Heart left ventricle (tissue), 16 donors: Measurements from ENCODE around the gene CCDC196. TPM values are rescaled to one million over a fixed set of nuclear protein-coding genes. Genes with fewer than 3 reads are reported as not detected.
"Not testable (repeated sequence)": the region's sequence is repeated elsewhere in the genome, so short reads cannot be mapped to it uniquely, and the experiment has no call there.

Source experiments
- ATAC-seq, 4 donors: fragments of 200-7000 bp; cut with Tn5 transposase; one replicate each; pipeline ENCODE4 v1.9.1; 2020 to 2022; ENCODE audit warnings: moderate library complexity in 4 of 4, mild to moderate bottlenecking in 3 of 4, moderate number of reproducible peaks in 1 of 4
- DNase-seq, 5 donors: peaks; one replicate each; pipeline ENCODE4 v3.0.0-alpha.2; 2020
- H3K27ac ChIP-seq, 12 donors: fragments of 200-600 bp; sonication (generic) in 4 of 12; one replicate each; pipeline versions ENCODE4 v1.5.0 to v1.8.0; 2016 to 2022; ENCODE audit warnings: mild to moderate bottlenecking in 2 of 12
- H3K27me3 ChIP-seq, 9 donors: fragments of 200-600 bp; sonication (generic) in 2 of 9; one replicate each; pipeline versions ENCODE4 v1.5.1 to v1.8.0; 2016 to 2022; ENCODE audit warnings: mild to moderate bottlenecking in 3 of 9
- H3K36me3 ChIP-seq, 9 donors: fragments of 200-600 bp; sonication (generic) in 2 of 9; one replicate each; pipeline versions ENCODE4 v1.5.0 to v1.8.0; 2018 to 2022; ENCODE audit warnings: mild to moderate bottlenecking in 2 of 9
- H3K4me1 ChIP-seq, 12 donors: fragments of 200-600 bp; sonication (generic) in 4 of 12; one replicate each; pipeline versions ENCODE4 v1.5.0 to v1.8.0; 2016 to 2022; ENCODE audit warnings: mild to moderate bottlenecking in 3 of 12
- H3K4me3 ChIP-seq, 12 donors: fragments of 200-600 bp; sonication (generic) in 4 of 12; one replicate each; pipeline versions ENCODE4 v1.5.0 to v1.8.0; 2017 to 2022; ENCODE audit warnings: mild to moderate bottlenecking in 9 of 12, moderate library complexity in 4 of 12
- H3K9me3 ChIP-seq, 12 donors: fragments of 200-600 bp; sonication (generic) in 4 of 12; one replicate each; pipeline versions ENCODE4 v1.5.0 to v1.8.0; 2016 to 2022; ENCODE audit warnings: mild to moderate bottlenecking in 1 of 12
- CTCF ChIP-seq, 12 donors: fragments of 200-600 bp; sonication (generic) in 4 of 12; IDR thresholded peaks; one replicate each; pipeline versions ENCODE4 v1.5.0 to v1.8.0; 2018 to 2022; ENCODE audit warnings: antibody characterized with exemption in 12 of 12, mild to moderate bottlenecking in 5 of 12
- POLR2A ChIP-seq, 2 donors: fragments of 450-650 bp; IDR thresholded peaks; one replicate each; pipeline ENCODE4 v1.6.1; 2017; ENCODE audit warnings: antibody characterized with exemption in 2 of 2, mild to moderate bottlenecking in 2 of 2, moderate library complexity in 2 of 2
- WGBS, 4 donors: extraction: QIAGEN DNeasy Blood & Tissue Kit in 2 of 4; methylation state at CpG; one replicate each; pipeline versions ENCODE4 v1.1.5 to v1.1.7; 2013 to 2018; 5-methylcytosine and 5-hydroxymethylcytosine counted together
- intact Hi-C, 10 donors: fragments of 100-400 bp; cut with DNase I; formaldehyde crosslinking; loops; one replicate each; pipeline versions ENCODE4 v1.11.1 to v1.14.2; 2022
- polyA plus RNA-seq, 2 donors: library from polyadenylated mRNA; stranded (reverse); fragments of 200-250 nt; gene quantifications; one replicate each; pipeline ENCODE4 v1.2.3, GENCODE V29; 2013
- total RNA-seq, 9 donors: library from RNA; depleted of rRNA in 2 of 9; stranded (reverse); fragments of >200 nt in 2 of 9; fragmentation: NEBNext Ultra II Directional in 3 of 9; extraction: Animal tissue kit (Norgen Biotek cat#: 25700) in 3 of 9; gene quantifications; one replicate each; pipeline versions ENCODE4 v1.1.0 to v1.2.4, GENCODE V29; 2016 to 2023
- donor health status: ischemic (EF 13 %, LVEDD 7.1; RV severe dilation, severe dysfunction).
- donor health status: healthy with polysubstance abuse.
- donor health status: DM: no; HTN: yes; CAD: no.
- donor health status: DM: no; HTN: no; CAD: no.
- donor health status: ischemic (EF 25% LVEDD 6.9; RV normal size, moderate dysfunction).
- donor health status: ischemic (EF 25% LVEDD 5.7; RV mildly dilated, moderate dysfunction).
- donor health status: healthy.
- donor health status: DM: yes; HTN: yes; CAD: no.
- donor health status: ischemic (EF 35%, LVEDD 5.7; RV mildly dilated, moderate dysfunction).
- donor health status: nonischemic (EF 11% LVEDD 7.7; RV severe dilation, severe dysfunction).
- donor health status: DM: yes; HTN: yes; CAD: no.
- donor health status: PGD.
- donor health status: ischemic (EF 29% LVEDD 5.4; RV normal size, mild dysfunction).
- donor health status: nonischemic (EF 23%, LVEDD 6.1; RV moderate dilation, normal function).

The CCDC196 gene
- total and polyA plus RNA-seq, 11 donors, result not detected

DNA sequence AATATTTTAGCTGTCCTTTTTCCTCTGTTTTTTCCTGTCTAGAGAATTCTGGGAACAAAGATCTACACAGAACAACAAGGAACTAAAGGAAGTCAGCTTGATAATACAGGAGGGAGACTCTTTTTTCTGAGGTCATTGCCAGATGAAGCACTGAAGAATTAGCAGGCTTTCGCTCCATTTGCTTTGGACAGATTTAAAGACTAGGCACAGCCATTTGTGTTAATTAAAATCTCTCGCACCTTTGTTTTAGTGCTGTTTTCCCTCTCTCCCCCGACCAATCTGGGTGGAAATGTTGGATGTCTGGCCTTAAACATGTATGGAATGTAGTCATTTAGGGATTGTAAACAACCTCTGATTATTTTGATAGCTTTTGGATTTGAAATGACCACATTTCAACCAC is 12.1 kb downstream of the CCDC196 start:
- 53 to 70% (median 68%) methylated on average over 3 of the region's 3 CpGs for WGBS, 4 donors
- Histone ChIP-seq H3K4me1 (peaks cover 0 to 14% (median 1%) of the 10 kb centered on the region in 12 donors), H3K27me3 (no peaks in the 10 kb centered on the region), H3K4me3 (no peak overlapping the region), H3K36me3 (no peaks in the 10 kb centered on the region), H3K9me3 (no peaks in the 10 kb centered on the region), H3K27ac (no peak overlapping the region)
- no peak for DNase-seq
- intact Hi-C loops, result loop anchor here in 8 of 10 donors (5.0 to 10.0 kb wide), 10 partner anchors 66 to 636 kb away; no protein-coding TSS in a partner anchor
- TF ChIP-seq CTCF (IDR thresholded peaks at IDR 0.05) (no peak), POLR2A (IDR thresholded peaks at IDR 0.05) (no peak)
- ATAC-seq, result no peak

- ATAC-seq, result no peak
- peak overlapping the region in 2 of 12 donors; percentile 2 to 32 for H3K27ac ChIP-seq
- 59 to 78% (median 69%) methylated on average over 4 of the region's 4 CpGs for WGBS, 4 donors
- intact Hi-C loops, result loop anchor here in 3 of 10 donors (5.0 to 10.0 kb wide), 2 partner anchors 121 to 243 kb away; no protein-coding TSS in a partner anchor
- TF ChIP-seq CTCF (IDR thresholded peaks at IDR 0.05) (no peak), POLR2A (IDR thresholded peaks at IDR 0.05) (no peak)
- peaks cover 0 to 7% (median 2%) of the 10 kb centered on the region in 12 donors for H3K4me1 ChIP-seq
- no peaks in the 10 kb centered on the region for H3K27me3 ChIP-seq
- no peaks in the 10 kb centered on the region for H3K9me3 ChIP-seq
- H3K36me3 ChIP-seq, result no peaks in the 10 kb centered on the region
- no peak overlapping the region for H3K4me3 ChIP-seq
- DNase-seq, result no peak
Measured at GRCh38 chr14:66501592-66501991, 15.4 kb downstream of the CCDC196 start.

- Histone ChIP-seq H3K4me1 (peaks cover 0 to 14% (median 6%) of the 10 kb centered on the region in 12 donors), H3K27ac (peak overlapping the region in 8 of 12 donors; percentile 28 to 63 (median 49))
- intact Hi-C loops, result loop anchor here in 3 of 10 donors (5.0 to 10.0 kb wide), 2 partner anchors 119 to 242 kb away; no protein-coding TSS in a partner anchor
- not testable (repeated sequence) for DNase-seq, ATAC-seq, H3K36me3 ChIP-seq, H3K27me3 ChIP-seq, H3K9me3 ChIP-seq, H3K4me3 ChIP-seq
- 87 to 95% (median 94%) methylated on average over 5 of the region's 5 CpGs for WGBS, 4 donors
Measured at GRCh38 chr14:66502836-66503235, 16.7 kb downstream of the CCDC196 start.

- no peak for ATAC-seq
- H3K9me3 ChIP-seq, result no peaks in the 10 kb centered on the region
- intact Hi-C loops, result loop anchor here in 3 of 10 donors (5.0 to 10.0 kb wide), 2 partner anchors 119 to 241 kb away; no protein-coding TSS in a partner anchor
- peak overlapping the region in 9 of 12 donors; percentile 28 to 63 (median 47) for H3K27ac ChIP-seq
- no peaks in the 10 kb centered on the region for H3K27me3 ChIP-seq
- no peak overlapping the region for H3K4me3 ChIP-seq
- H3K36me3 ChIP-seq, result no peaks in the 10 kb centered on the region
- WGBS, 4 donors, result 40 to 56% (median 54%) methylated on average over 1 of the region's 1 CpG
- peaks cover 0 to 14% (median 6%) of the 10 kb centered on the region in 12 donors for H3K4me1 ChIP-seq
- TF ChIP-seq CTCF (IDR thresholded peaks at IDR 0.05) (no peak), POLR2A (IDR thresholded peaks at IDR 0.05) (no peak)
- DNase-seq, result peak in 1 of 5 donors; percentile 41
Measured at GRCh38 chr14:66503532-66503931, 17.4 kb downstream of the CCDC196 start.
